HL-60 (cell line): ENCODE measurements around the gene ST6GALNAC3.

Source experiments
- DNase-seq, 2 experiments: peaks; one replicate each; pipeline ENCODE4 v3.0.0-alpha.2; 2010 to 2020; ENCODE audit warnings: low read depth in 1 of 2, low spot score in 1 of 2
- H3K27ac ChIP-seq: fragments of 250-450 bp; sonication (Bioruptor Pico); replicated peaks from 2 replicates; pipeline ENCODE4 v1.5.1; 2020; ENCODE audit warnings: mild to moderate bottlenecking, moderate library complexity
- H3K27me3 ChIP-seq: fragments of 250-450 bp; sonication (Bioruptor Pico); 2 replicates; pipeline ENCODE4 v1.5.1; 2021; ENCODE audit warnings: mild to moderate bottlenecking, moderate library complexity; ENCODE audit not compliant: insufficient read depth, poor library complexity, severe bottlenecking
- H3K4me3 ChIP-seq: replicated peaks from 2 replicates; pipeline ENCODE4 v1.5.1; 2011; ENCODE audit warnings: mild to moderate bottlenecking, control low read depth, low read length; ENCODE audit not compliant: insufficient read depth
- GABPA ChIP-seq: IDR thresholded peaks from 2 replicates; pipeline ENCODE4 v1.6.1; 2012; ENCODE audit warnings: low read depth
- POLR2AphosphoS5 ChIP-seq: IDR thresholded peaks from 2 replicates; pipeline ENCODE4 v1.6.1; 2012; ENCODE audit warnings: low read depth
- SPI1 ChIP-seq: IDR thresholded peaks from 2 replicates; pipeline ENCODE4 v1.6.1; 2012; ENCODE audit warnings: low read depth, mild to moderate bottlenecking, borderline replicate concordance
- TF ChIP-seq, protein P1 (sequence below): IDR thresholded peaks from 2 replicates; pipeline ENCODE4 v1.6.1; 2012; ENCODE audit warnings: low read depth; ENCODE audit not compliant: insufficient replicate concordance
- TF ChIP-seq, protein P2 (sequence below): IDR thresholded peaks from one replicate; pipeline ENCODE4 v1.5.1; 2011; ENCODE audit warnings: low read length, control low read depth, inconsistent platforms; ENCODE audit not compliant: insufficient read depth

Gene ST6GALNAC3

DNA sequence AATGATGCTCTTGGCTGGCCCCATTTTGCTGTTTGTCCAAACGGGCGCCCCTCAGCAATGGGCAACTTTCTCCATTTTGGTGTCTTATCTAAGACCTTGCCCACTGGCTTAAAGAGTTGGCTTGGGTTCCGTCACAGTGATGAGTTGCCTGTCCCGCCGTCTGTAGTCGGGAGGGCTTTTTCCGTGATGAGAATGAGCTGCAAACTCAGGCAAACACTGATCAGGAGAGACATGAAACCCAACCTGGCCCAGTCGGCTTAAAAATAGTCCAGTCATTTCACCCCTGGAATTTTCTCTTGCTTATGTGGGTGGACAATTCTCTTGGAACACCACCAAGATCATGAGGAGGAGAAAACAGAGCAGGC lies 79.3 kb downstream of the ST6GALNAC3 start:
- no peak overlapping the region for H3K4me3 ChIP-seq
- TF ChIP-seq, protein P1, sequence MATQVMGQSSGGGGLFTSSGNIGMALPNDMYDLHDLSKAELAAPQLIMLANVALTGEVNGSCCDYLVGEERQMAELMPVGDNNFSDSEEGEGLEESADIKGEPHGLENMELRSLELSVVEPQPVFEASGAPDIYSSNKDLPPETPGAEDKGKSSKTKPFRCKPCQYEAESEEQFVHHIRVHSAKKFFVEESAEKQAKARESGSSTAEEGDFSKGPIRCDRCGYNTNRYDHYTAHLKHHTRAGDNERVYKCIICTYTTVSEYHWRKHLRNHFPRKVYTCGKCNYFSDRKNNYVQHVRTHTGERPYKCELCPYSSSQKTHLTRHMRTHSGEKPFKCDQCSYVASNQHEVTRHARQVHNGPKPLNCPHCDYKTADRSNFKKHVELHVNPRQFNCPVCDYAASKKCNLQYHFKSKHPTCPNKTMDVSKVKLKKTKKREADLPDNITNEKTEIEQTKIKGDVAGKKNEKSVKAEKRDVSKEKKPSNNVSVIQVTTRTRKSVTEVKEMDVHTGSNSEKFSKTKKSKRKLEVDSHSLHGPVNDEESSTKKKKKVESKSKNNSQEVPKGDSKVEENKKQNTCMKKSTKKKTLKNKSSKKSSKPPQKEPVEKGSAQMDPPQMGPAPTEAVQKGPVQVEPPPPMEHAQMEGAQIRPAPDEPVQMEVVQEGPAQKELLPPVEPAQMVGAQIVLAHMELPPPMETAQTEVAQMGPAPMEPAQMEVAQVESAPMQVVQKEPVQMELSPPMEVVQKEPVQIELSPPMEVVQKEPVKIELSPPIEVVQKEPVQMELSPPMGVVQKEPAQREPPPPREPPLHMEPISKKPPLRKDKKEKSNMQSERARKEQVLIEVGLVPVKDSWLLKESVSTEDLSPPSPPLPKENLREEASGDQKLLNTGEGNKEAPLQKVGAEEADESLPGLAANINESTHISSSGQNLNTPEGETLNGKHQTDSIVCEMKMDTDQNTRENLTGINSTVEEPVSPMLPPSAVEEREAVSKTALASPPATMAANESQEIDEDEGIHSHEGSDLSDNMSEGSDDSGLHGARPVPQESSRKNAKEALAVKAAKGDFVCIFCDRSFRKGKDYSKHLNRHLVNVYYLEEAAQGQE, result no peak
- TF ChIP-seq SPI1 (no peak), POLR2AphosphoS5 (no peak), GABPA (no peak)
- TF ChIP-seq, protein P2, sequence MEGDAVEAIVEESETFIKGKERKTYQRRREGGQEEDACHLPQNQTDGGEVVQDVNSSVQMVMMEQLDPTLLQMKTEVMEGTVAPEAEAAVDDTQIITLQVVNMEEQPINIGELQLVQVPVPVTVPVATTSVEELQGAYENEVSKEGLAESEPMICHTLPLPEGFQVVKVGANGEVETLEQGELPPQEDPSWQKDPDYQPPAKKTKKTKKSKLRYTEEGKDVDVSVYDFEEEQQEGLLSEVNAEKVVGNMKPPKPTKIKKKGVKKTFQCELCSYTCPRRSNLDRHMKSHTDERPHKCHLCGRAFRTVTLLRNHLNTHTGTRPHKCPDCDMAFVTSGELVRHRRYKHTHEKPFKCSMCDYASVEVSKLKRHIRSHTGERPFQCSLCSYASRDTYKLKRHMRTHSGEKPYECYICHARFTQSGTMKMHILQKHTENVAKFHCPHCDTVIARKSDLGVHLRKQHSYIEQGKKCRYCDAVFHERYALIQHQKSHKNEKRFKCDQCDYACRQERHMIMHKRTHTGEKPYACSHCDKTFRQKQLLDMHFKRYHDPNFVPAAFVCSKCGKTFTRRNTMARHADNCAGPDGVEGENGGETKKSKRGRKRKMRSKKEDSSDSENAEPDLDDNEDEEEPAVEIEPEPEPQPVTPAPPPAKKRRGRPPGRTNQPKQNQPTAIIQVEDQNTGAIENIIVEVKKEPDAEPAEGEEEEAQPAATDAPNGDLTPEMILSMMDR, result no peak
- no peak for DNase-seq
- no peak overlapping the region for H3K27ac ChIP-seq
- H3K27me3 ChIP-seq, result no peaks in the 10 kb centered on the region

DNA sequence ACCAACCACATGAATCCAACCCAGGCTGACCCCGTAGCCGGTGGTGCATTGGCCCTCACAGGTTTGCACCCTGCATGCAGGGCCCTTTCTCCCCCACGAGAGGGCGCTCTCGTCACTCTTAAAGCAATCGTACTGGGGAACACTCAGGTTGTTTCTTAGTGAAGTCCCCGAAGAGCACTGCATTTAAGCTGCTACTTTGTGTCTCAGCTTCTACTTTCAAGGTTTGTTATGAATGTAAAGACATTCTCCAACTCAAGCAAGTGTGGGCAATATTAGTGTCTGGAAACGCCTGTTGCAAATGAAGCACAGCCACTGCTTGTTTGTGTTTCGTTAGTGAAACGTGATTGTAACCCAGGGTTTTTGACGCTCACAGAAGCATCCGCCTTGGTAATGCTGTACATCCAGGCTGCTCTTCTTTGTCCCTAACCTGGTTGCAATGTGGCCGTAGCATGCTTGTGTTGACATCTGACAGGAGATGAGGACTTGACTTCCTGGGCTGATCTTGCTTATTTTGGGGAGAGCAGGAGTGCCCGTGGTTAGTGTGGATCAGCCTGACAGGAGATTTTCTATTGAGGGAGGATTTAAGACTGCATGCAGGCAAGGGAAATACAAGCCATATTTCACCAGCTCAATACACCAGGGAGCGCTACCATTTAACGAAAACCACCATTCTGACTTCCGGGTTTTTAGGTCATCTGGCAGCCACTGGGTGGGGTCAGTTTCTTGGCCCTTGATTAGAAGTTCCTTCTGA lies 79.8 kb downstream of the ST6GALNAC3 start:
- TF ChIP-seq SPI1 (peak; percentile 34; the same call in 1 of the 2 replicates), POLR2AphosphoS5 (no peak)
- TF ChIP-seq, protein P2, result peak; percentile 98
- TF ChIP-seq, protein P1, result no peak
- H3K27ac ChIP-seq, result peak overlapping the region; percentile 13
- H3K4me3 ChIP-seq, result peak overlapping the region; percentile 24
- peak; percentile 47 to 79 for DNase-seq
- H3K27me3 ChIP-seq, result no peaks in the 10 kb centered on the region

DNA sequence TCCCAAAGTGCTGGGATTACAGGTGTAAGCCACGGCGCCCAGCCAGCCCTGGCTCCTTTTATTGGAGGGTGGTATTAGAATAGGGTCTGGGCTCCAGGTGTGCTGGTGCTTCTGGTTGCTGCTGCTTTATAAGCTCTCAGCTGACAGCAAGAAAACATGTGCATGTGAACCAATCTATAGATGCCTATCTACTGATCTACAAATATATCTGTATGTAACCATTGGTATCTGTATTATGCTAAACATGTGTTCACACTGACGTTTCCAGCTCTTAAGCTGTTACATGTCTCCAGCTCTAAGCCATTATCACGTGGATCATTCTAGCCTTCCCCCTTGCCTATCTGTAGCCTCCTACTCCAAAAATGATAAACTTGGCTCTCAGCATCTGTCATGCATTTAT lies 82.4 kb downstream of the ST6GALNAC3 start:
- no peaks in the 10 kb centered on the region for H3K27me3 ChIP-seq
- no peak for TF ChIP-seq POLR2AphosphoS5
- no peak for TF ChIP-seq SPI1
- TF ChIP-seq, protein P1, result no peak
- no peak for TF ChIP-seq GABPA
- TF ChIP-seq, protein P2, result no peak
- DNase-seq, result no peak
- no peak overlapping the region for H3K4me3 ChIP-seq
- H3K27ac ChIP-seq, result no peak overlapping the region
